Measurements from ENCODE around the gene C1orf141. TPM values are rescaled to one million over a fixed set of nuclear protein-coding genes. Genes with fewer than 3 reads are reported as not detected.

C1orf141 gene
- polyA plus RNA-seq, 3 donors, result not detected

DNA sequence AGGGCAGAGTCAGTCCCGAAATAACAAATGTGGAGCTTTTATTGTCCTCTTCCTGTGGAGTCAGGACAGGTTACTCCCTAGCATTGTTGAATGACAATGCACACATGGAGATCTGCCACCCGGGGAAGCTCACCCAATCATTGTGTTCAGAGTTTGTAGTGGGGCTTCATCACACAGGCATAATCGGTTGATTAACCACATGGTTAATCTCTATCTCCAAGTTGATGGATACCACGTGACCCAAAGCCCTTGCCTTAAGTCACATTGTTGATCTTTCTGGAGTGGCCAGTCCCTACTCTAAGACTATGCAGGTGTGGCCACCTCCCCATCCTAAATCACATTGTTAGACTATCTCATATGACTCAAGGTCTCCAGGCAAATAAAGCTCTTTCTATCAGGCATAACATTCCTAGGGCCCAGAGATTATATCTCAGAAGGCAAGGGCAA is 2.6 kb upstream of the C1orf141 start:
- Histone ChIP-seq H3K9me3 (replicated peaks in 1 of 2; ENCODE audit: control insufficient read depth in 1 of 2, insufficient read depth in 1 of 2, low read length in 2 of 2) (no peaks in the 10 kb centered on the region), H3K27ac (ENCODE audit: low read depth in 1 of 2, low read length in 2 of 2) (no peak overlapping the region), H3K79me2 (ENCODE audit: insufficient read depth, low read length) (no peaks in the 10 kb centered on the region), H4K20me1 (ENCODE audit: insufficient read depth, low read length) (no peaks in the 10 kb centered on the region), H3K4me1 (ENCODE audit: control insufficient read depth in 1 of 2, insufficient read depth in 2 of 2, low read length in 2 of 2) (peaks cover 7 to 9% of the 10 kb centered on the region in 2 donors), H3K4me3 (replicated peaks in 1 of 3; ENCODE audit: low read depth in 2 of 3, low read length in 3 of 3) (no peak overlapping the region), H2AFZ (ENCODE audit: insufficient read depth, low read depth, low read length, poor library complexity, severe bottlenecking) (no peak overlapping the region), H3K4me2 (replicated peaks; ENCODE audit: extremely low read depth, low read length, poor library complexity, severe bottlenecking) (no peak overlapping the region), H3K27me3 (ENCODE audit: control insufficient read depth in 2 of 2, insufficient read depth in 2 of 2, low read length in 2 of 2) (no peaks in the 10 kb centered on the region), H3K9ac (ENCODE audit: insufficient read depth, low read length, poor library complexity, severe bottlenecking) (no peak overlapping the region), H3K36me3 (replicated peaks in 1 of 2; ENCODE audit: control insufficient read depth in 1 of 2, insufficient read depth in 2 of 2, low read length in 2 of 2) (no peaks in the 10 kb centered on the region)
- peaks cover 9% of the 10 kb centered on the region for H3K4me1 Mint-ChIP-seq
- intact Hi-C loops (cut with micrococcal nuclease), result no loop called here
- H3K27me3 Mint-ChIP-seq (ENCODE audit: low read depth in 3 of 3), result peaks cover 0 to 2% (median 2%) of the 10 kb centered on the region in 3 donors
- H3K4me3 Mint-ChIP-seq, result no peak overlapping the region
- no peak overlapping the region for H3K27ac Mint-ChIP-seq
- TF ChIP-seq, protein P1, sequence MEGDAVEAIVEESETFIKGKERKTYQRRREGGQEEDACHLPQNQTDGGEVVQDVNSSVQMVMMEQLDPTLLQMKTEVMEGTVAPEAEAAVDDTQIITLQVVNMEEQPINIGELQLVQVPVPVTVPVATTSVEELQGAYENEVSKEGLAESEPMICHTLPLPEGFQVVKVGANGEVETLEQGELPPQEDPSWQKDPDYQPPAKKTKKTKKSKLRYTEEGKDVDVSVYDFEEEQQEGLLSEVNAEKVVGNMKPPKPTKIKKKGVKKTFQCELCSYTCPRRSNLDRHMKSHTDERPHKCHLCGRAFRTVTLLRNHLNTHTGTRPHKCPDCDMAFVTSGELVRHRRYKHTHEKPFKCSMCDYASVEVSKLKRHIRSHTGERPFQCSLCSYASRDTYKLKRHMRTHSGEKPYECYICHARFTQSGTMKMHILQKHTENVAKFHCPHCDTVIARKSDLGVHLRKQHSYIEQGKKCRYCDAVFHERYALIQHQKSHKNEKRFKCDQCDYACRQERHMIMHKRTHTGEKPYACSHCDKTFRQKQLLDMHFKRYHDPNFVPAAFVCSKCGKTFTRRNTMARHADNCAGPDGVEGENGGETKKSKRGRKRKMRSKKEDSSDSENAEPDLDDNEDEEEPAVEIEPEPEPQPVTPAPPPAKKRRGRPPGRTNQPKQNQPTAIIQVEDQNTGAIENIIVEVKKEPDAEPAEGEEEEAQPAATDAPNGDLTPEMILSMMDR (IDR thresholded peaks at IDR 0.05), result no peak
- DNase-seq, result no peak
- WGBS (ENCODE audit: insufficient coverage), result 78% methylated on average over 3 of the region's 4 CpGs
- H3K36me3 Mint-ChIP-seq, result no peaks in the 10 kb centered on the region
- H3K9me3 Mint-ChIP-seq, result no peaks in the 10 kb centered on the region

DNA sequence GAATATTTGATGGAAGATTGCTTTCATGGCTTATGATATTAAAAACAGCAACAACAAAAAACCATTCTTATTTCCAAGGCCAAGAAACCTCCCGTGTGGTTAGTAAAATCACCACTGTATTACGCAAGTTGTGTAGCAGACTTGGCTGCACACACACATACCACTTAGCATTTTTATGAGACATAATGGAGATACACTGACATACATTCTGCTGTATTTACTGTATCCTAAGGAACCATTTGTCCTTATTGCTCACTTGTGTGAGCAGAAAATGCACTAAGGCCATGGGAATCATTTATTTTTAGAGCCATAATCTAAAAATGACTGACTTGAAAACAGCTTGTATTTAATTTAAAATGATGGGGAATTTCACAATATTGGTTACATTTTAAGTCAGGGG is 584 bp upstream of the C1orf141 start:
- Histone ChIP-seq H3K79me2 (ENCODE audit: insufficient read depth, low read length) (no peaks in the 10 kb centered on the region), H3K9ac (ENCODE audit: insufficient read depth, low read length, poor library complexity, severe bottlenecking) (peak overlapping the region; percentile 53), H3K36me3 (replicated peaks in 1 of 2; ENCODE audit: control insufficient read depth in 1 of 2, insufficient read depth in 2 of 2, low read length in 2 of 2) (no peaks in the 10 kb centered on the region), H4K20me1 (ENCODE audit: insufficient read depth, low read length) (no peaks in the 10 kb centered on the region), H3K4me3 (replicated peaks in 1 of 3; ENCODE audit: low read depth in 2 of 3, low read length in 3 of 3) (peak overlapping the region in 1 of 3 experiments; percentile 69), H3K9me3 (replicated peaks in 1 of 2; ENCODE audit: control insufficient read depth in 1 of 2, insufficient read depth in 1 of 2, low read length in 2 of 2) (no peaks in the 10 kb centered on the region), H3K27ac (ENCODE audit: low read depth in 1 of 2, low read length in 2 of 2) (no peak overlapping the region), H3K27me3 (ENCODE audit: control insufficient read depth in 2 of 2, insufficient read depth in 2 of 2, low read length in 2 of 2) (no peaks in the 10 kb centered on the region), H3K4me1 (ENCODE audit: control insufficient read depth in 1 of 2, insufficient read depth in 2 of 2, low read length in 2 of 2) (peaks cover 7 to 9% of the 10 kb centered on the region in 2 donors), H2AFZ (ENCODE audit: insufficient read depth, low read depth, low read length, poor library complexity, severe bottlenecking) (peak overlapping the region; percentile 75), H3K4me2 (replicated peaks; ENCODE audit: extremely low read depth, low read length, poor library complexity, severe bottlenecking) (no peak overlapping the region)
- Mint-ChIP-seq H3K4me3 (no peak overlapping the region), H3K36me3 (no peaks in the 10 kb centered on the region), H3K27me3 (ENCODE audit: low read depth in 3 of 3) (peaks cover 0 to 4% (median 2%) of the 10 kb centered on the region in 3 donors), H3K9me3 (peaks cover 0 to 2% (median 0%) of the 10 kb centered on the region in 7 donors), H3K4me1 (peaks cover 9% of the 10 kb centered on the region), H3K27ac (no peak overlapping the region)
- intact Hi-C loops (cut with micrococcal nuclease), result no loop called here
- WGBS (ENCODE audit: insufficient coverage), result no CpG with 5 or more reads among the region's 2 CpGs
- no peak for DNase-seq
- TF ChIP-seq, protein P1 (IDR thresholded peaks at IDR 0.05), result no peak
